Measurements from ENCODE around the gene XAB2. TPM values are rescaled to one million over a fixed set of nuclear protein-coding genes. Genes with fewer than 3 reads are reported as not detected.

The XAB2 gene
- total RNA-seq, 1 experiment from 2014 or later = 36.9 TPM

DNA sequence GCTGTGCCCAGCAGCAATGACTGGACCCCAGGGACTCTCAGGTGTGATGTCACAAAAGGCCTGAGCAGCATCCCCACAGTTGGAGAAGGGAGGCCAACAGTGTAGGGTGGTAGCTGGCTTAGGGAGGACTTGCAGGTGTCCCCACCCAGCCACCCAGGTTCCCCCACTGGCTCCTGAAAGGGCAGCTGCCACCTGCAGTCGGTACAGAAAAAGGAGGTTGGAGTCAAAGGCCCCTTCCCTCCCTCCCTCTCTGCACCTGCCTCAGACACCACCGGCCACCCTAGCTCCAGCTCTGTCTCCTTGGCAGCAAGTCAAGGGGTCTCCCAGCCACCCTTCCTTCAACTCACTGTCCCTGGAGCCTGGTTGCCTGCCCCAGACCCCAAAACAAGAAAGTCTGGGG, 4.4 kb upstream of the XAB2 start, which contains the start of gene PCP2:
Gene PCP2, minus strand, starts transcription at position 22 of the 400 bp plus-strand sequence. CDS start 262 bp downstream, outside the sequence.
- no peak for DNase-seq (ENCODE audit: low read depth, low spot score)
- intact Hi-C loops (cut with micrococcal nuclease; ENCODE audit: unreplicated experiment) (no loop called here), in situ Hi-C loops (cut with HindIII; ENCODE audit: low pct_unique_long_range_greater_than_20kb, low sequenced_read_pairs) (no loop called here)
- no peaks in the 10 kb centered on the region for H3K9me3 ChIP-seq (ENCODE audit: control insufficient read depth, insufficient read depth, low read depth, low read length)
- ChIA-PET POLR2A (no interaction called here), CTCF (no interaction called here)
- TF ChIP-seq, protein P1, sequence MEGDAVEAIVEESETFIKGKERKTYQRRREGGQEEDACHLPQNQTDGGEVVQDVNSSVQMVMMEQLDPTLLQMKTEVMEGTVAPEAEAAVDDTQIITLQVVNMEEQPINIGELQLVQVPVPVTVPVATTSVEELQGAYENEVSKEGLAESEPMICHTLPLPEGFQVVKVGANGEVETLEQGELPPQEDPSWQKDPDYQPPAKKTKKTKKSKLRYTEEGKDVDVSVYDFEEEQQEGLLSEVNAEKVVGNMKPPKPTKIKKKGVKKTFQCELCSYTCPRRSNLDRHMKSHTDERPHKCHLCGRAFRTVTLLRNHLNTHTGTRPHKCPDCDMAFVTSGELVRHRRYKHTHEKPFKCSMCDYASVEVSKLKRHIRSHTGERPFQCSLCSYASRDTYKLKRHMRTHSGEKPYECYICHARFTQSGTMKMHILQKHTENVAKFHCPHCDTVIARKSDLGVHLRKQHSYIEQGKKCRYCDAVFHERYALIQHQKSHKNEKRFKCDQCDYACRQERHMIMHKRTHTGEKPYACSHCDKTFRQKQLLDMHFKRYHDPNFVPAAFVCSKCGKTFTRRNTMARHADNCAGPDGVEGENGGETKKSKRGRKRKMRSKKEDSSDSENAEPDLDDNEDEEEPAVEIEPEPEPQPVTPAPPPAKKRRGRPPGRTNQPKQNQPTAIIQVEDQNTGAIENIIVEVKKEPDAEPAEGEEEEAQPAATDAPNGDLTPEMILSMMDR (IDR thresholded peaks at IDR 0.05) = no peak
- TF ChIP-seq TCF7L2 (IDR thresholded peaks at IDR 0.05; ENCODE audit: low read depth, low read length) (no peak), POLR2AphosphoS5 (IDR thresholded peaks at IDR 0.05; ENCODE audit: low read depth, low read length) (no peak), SIN3A (IDR thresholded peaks at IDR 0.05; ENCODE audit: borderline replicate concordance, insufficient read depth, low read depth, low read length) (no peak)
- TF ChIP-seq, protein P2, sequence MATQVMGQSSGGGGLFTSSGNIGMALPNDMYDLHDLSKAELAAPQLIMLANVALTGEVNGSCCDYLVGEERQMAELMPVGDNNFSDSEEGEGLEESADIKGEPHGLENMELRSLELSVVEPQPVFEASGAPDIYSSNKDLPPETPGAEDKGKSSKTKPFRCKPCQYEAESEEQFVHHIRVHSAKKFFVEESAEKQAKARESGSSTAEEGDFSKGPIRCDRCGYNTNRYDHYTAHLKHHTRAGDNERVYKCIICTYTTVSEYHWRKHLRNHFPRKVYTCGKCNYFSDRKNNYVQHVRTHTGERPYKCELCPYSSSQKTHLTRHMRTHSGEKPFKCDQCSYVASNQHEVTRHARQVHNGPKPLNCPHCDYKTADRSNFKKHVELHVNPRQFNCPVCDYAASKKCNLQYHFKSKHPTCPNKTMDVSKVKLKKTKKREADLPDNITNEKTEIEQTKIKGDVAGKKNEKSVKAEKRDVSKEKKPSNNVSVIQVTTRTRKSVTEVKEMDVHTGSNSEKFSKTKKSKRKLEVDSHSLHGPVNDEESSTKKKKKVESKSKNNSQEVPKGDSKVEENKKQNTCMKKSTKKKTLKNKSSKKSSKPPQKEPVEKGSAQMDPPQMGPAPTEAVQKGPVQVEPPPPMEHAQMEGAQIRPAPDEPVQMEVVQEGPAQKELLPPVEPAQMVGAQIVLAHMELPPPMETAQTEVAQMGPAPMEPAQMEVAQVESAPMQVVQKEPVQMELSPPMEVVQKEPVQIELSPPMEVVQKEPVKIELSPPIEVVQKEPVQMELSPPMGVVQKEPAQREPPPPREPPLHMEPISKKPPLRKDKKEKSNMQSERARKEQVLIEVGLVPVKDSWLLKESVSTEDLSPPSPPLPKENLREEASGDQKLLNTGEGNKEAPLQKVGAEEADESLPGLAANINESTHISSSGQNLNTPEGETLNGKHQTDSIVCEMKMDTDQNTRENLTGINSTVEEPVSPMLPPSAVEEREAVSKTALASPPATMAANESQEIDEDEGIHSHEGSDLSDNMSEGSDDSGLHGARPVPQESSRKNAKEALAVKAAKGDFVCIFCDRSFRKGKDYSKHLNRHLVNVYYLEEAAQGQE (IDR thresholded peaks at IDR 0.05; ENCODE audit: insufficient read depth in 1 of 2, low read depth in 2 of 2, low read length in 1 of 2) = no peak
- H3K4me1 ChIP-seq (ENCODE audit: control insufficient read depth, insufficient read depth, low read length) = peaks cover 5% of the 10 kb centered on the region
- H3K36me3 ChIP-seq (ENCODE audit: control insufficient read depth, insufficient read depth, low read length) = peaks cover 11% of the 10 kb centered on the region; the same call in 1 of the 2 replicates
- H3K4me3 ChIP-seq (ENCODE audit: low read depth in 2 of 2, low read length in 2 of 2) = no peak within 1 kb of the TSS
- BruUV-seq (replicated peaks) = no TSS peak
- ATAC-seq = no peak
- H3K27me3 ChIP-seq (ENCODE audit: control insufficient read depth, insufficient read depth, low read length) = no peaks in the 10 kb centered on the region
- H3K27ac ChIP-seq (ENCODE audit: low read length) = no peak within 1 kb of the TSS

DNA sequence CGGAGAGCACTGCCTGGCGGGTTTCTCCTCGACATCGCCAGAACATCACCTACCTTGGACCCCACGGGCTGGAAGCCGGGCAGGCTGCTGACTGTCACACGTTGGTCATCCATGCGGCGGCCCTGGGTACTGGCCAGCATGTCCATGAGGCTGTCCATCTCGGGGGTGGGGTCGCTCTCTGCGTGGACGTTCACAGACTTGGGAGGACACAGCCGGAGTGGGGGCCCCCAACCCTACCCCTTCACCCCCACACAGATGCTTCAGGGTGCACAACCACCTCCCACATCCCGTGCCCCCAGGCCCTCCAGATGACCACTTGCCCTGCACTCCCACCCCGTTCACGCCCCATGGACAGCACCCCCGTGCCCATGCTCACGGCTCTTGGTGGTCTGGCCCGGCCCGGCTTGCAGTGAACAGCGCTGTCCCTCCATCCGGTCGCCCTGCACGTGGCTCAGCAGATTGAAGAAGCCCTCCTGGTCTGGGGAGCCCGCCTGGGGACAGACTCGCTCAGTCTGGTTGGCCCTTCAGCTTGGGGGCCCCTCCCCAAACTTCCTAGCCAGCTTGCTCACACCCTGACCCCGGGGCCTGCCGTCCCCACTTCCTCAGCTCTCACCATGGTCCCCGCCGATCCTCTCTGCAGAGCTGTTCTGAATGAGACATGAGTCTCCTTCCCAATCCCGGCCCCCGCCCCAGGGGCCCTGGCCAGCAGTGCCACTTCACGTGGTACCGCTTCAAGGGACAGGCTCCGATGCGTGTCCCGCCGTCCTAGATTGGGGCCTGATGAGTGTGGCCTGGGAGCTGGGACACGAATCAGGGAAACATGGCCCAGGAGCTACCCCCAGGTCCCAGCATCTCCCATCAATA, 3.2 kb upstream of the XAB2 start:
- in situ Hi-C loops (cut with HindIII; ENCODE audit: low pct_unique_long_range_greater_than_20kb, low sequenced_read_pairs) (no loop called here), intact Hi-C loops (cut with micrococcal nuclease; ENCODE audit: unreplicated experiment) (no loop called here)
- no TSS peak for BruUV-seq (replicated peaks)
- H3K36me3 ChIP-seq (ENCODE audit: control insufficient read depth, insufficient read depth, low read length) = peaks cover 11% of the 10 kb centered on the region; the same call in 1 of the 2 replicates
- no peak overlapping the region for H3K27ac ChIP-seq (ENCODE audit: low read length)
- DNase-seq (ENCODE audit: low read depth, low spot score) (no peak), ATAC-seq (no peak)
- H3K9me3 ChIP-seq (ENCODE audit: control insufficient read depth, insufficient read depth, low read depth, low read length) = no peaks in the 10 kb centered on the region
- TF ChIP-seq POLR2AphosphoS5 (IDR thresholded peaks at IDR 0.05; ENCODE audit: low read depth, low read length) = no peak
- TF ChIP-seq, protein P1 (IDR thresholded peaks at IDR 0.05) = no peak
- no peak for TF ChIP-seq TCF7L2 (IDR thresholded peaks at IDR 0.05; ENCODE audit: low read depth, low read length)
- no peak for TF ChIP-seq SIN3A (IDR thresholded peaks at IDR 0.05; ENCODE audit: borderline replicate concordance, insufficient read depth, low read depth, low read length)
- ChIA-PET POLR2A (no interaction called here), CTCF (interaction anchor here (0.7 kb wide), 1 partner anchor 48 kb away, joined by 5 read pairs; the partner anchor contains the start of gene TRAPPC5)
- H3K4me1 ChIP-seq (ENCODE audit: control insufficient read depth, insufficient read depth, low read length) = peaks cover 9% of the 10 kb centered on the region
- H3K27me3 ChIP-seq (ENCODE audit: control insufficient read depth, insufficient read depth, low read length) = no peaks in the 10 kb centered on the region
- no peak overlapping the region for H3K4me3 ChIP-seq (ENCODE audit: low read depth in 2 of 2, low read length in 2 of 2)
